ENCODE data around the gene ZNF169. TPM values are rescaled to one million over a fixed set of nuclear protein-coding genes. Genes with fewer than 3 reads are reported as not detected.
"Not testable (repeated sequence)": the region's sequence is repeated elsewhere in the genome, so short reads cannot be mapped to it uniquely, and the experiment has no call there.

Gene ZNF169
- polyA plus RNA-seq, 5 donors = 6.4 to 12.6 (median 10.2) TPM

DNA sequence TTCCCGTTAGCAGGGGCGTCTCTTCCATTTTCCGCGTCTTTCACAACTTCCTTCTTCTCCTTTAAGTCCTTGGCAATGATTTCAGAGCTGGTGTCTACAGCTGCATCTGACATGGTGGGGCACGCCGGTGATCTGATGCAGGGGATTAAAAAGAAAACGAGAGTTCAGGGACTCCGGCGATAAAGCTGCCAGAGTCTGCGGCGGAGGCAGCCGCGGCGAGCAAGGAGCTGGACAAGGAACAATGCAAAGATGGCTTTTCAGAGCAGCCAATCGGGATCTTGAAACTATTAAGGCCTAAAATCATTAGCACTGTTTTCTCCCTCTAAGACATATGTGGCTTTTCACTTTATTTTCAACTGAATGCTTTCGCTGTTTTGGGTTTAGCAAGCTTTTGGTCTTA, 88.4 kb downstream of the ZNF169 start:
- not testable (repeated sequence) for DNase-seq

GRCh38 chr9:94348754-94349153, 89.7 kb downstream of the ZNF169 start:
- not testable (repeated sequence) for DNase-seq

Other genes with a start within 250 kb of the ZNF169 start
- 10 to 100 TPM; 12.3 to 19.1 (median 15.7) TPM for gene PTPDC1, start 174.8 kb upstream of the ZNF169 start, polyA plus RNA-seq (ENCODE audit: insufficient read depth in 1 of 5, insufficient read length in 5 of 5, low replicate concordance in 1 of 5)
- gene NUTM2F, start 69.3 kb downstream of the ZNF169 start, polyA plus RNA-seq (ENCODE audit: insufficient read depth in 1 of 5, insufficient read length in 5 of 5, low replicate concordance in 1 of 5) = under 1 TPM in 2 of 5 donors, not detected in 3; 0.09 to 0.36 TPM

All from right lung (tissue), 5 donors.